Measurements from ENCODE around the gene CFAP46. TPM values are rescaled to one million over a fixed set of nuclear protein-coding genes. Genes with fewer than 3 reads are reported as not detected.

The CFAP46 gene
- total and polyA plus RNA-seq, 10 donors: 0.03 to 1.1 (median 0.12) TPM; not detected in 2

DNA sequence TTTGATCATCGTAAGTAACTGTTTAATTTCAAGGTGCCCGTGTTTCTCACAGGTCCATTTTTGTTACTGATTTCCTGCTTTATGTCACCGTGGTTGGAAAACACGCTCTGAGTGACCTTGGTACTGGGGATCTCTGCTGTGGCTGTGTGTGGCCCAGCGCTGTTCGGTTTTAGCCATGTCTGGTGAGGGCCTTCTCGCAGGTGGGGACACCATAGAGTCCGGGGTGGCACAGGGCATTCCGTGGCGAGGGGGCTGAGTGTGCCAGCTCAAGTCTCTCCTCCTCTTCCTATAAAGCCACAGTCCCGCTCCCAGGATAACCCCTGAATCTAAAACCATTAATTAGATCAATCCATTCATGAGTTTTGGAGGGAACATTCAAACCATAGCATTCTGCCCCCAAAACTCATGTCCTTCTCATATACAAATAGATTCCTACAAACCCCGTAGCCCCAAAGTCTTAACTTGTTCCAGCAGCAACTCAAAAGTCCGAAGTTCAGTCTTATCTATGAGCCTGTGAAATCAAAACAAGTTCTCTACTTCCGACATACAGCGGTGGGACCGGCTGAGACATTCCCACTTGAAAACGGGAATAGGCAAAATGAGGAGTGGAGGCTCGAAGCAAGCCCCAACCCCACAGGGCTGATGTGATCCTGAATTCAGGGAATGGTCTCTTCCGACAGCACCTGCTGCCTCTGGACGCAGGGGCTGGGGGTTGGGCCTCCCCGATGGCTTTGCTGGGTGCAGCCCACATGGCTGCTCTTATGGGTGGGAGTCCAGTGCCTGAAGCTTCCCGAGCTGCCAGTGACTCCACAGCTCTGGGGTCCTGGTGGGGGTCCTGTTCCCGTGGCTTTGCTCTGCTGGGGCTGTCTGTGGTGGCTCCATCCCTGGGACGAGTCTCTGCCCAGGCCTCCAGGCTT lies 101.4 kb downstream of the CFAP46 start:
- Histone ChIP-seq H3K27ac (no peak overlapping the region), H3K4me3 (no peak overlapping the region), H3K9me3 (peaks cover 7 to 33% (median 23%) of the 10 kb centered on the region in 8 donors), H3K27me3 (replicated peaks in 1 of 7) (peaks cover 0 to 51% (median 8%) of the 10 kb centered on the region in 7 donors), H3K36me3 (no peaks in the 10 kb centered on the region), H3K4me1 (peaks cover 3 to 12% (median 9%) of the 10 kb centered on the region in 6 donors)
- intact Hi-C loops (cut with DNase I; ENCODE audit: low total_unique reads): no loop called here
- WGBS, 5 donors: 82 to 91% (median 88%) methylated on average over 23 to 24 of the region's 24 CpGs
- TF ChIP-seq POLR2AphosphoS5 (IDR thresholded peaks at IDR 0.05) (no peak), POLR2A (IDR thresholded peaks at IDR 0.05) (no peak)
- TF ChIP-seq, protein P1, sequence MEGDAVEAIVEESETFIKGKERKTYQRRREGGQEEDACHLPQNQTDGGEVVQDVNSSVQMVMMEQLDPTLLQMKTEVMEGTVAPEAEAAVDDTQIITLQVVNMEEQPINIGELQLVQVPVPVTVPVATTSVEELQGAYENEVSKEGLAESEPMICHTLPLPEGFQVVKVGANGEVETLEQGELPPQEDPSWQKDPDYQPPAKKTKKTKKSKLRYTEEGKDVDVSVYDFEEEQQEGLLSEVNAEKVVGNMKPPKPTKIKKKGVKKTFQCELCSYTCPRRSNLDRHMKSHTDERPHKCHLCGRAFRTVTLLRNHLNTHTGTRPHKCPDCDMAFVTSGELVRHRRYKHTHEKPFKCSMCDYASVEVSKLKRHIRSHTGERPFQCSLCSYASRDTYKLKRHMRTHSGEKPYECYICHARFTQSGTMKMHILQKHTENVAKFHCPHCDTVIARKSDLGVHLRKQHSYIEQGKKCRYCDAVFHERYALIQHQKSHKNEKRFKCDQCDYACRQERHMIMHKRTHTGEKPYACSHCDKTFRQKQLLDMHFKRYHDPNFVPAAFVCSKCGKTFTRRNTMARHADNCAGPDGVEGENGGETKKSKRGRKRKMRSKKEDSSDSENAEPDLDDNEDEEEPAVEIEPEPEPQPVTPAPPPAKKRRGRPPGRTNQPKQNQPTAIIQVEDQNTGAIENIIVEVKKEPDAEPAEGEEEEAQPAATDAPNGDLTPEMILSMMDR (IDR thresholded peaks at IDR 0.05 in 8 of 11, conservative IDR thresholded peaks at IDR 0.05 in 3 of 11): no peak
- DNase-seq: peak; percentile 62

DNA sequence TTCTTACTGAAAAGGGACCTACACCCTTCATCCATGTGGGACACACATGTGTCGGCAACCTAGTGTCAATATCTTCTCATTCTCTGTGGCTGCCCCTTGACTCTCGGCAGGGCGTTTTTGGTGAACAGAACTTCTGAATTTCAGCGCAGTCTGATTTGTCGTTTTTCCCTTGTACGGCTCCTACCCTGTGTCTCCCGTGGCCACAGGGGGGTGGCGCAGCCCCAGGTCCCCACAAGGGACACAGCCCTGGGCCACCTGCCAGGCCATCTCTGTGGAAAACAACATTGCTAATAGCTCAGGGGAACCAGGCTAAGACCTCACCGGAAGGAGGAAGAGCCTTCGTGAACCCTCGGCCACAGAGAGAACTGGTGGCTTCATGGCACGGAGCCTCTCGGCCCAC lies 103.3 kb downstream of the CFAP46 start:
- TF ChIP-seq POLR2A (IDR thresholded peaks at IDR 0.05): no peak
- TF ChIP-seq, protein P1 (IDR thresholded peaks at IDR 0.05 in 8 of 11, conservative IDR thresholded peaks at IDR 0.05 in 3 of 11): no peak
- TF ChIP-seq POLR2AphosphoS5 (IDR thresholded peaks at IDR 0.05): no peak
- DNase-seq: peak; percentile 44
- WGBS, 5 donors: 84 to 90% (median 90%) methylated on average over 13 of the region's 13 CpGs
- no peaks in the 10 kb centered on the region for H3K36me3 ChIP-seq
- H3K4me3 ChIP-seq: no peak overlapping the region
- H3K4me1 ChIP-seq: peaks cover 3 to 12% (median 9%) of the 10 kb centered on the region in 6 donors
- peaks cover 0 to 55% (median 24%) of the 10 kb centered on the region in 7 donors for H3K27me3 ChIP-seq (replicated peaks in 1 of 7)
- H3K9me3 ChIP-seq: peaks cover 7 to 30% (median 23%) of the 10 kb centered on the region in 8 donors
- H3K27ac ChIP-seq: no peak overlapping the region
- intact Hi-C loops (cut with DNase I; ENCODE audit: low total_unique reads): no loop called here

DNA sequence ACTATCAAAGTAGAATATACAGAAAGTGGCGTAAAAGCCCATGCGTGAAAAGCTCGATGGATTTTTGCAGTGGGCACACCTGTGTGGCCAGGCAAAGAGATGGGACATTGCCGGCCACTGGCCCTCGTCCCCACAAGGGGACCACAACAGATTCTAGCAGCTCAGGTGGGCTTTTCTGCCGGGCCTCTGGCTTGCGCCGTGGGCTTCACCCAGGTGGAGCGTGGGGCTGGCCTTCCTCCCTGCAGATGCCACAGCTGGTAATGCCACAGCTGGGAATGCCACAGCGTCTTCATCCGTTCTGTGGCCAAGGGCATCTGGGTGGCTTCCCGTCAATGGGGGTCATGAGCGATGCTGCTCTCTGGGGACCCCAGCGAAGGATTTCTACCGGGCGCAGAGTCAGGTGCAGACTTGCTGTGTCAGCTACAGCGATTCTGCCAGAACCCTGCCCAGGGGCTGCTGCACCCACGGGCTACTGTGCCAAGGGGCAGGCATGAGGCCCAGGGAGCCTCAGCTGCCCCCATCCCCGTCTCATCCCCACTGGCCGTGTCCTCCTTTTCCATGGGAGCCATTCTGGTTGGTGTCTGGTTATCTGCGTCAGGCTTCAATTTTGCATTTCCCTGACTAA lies 103.9 kb downstream of the CFAP46 start:
- Histone ChIP-seq H3K4me3 (no peak overlapping the region), H3K27ac (no peak overlapping the region), H3K4me1 (peaks cover 3 to 12% (median 9%) of the 10 kb centered on the region in 6 donors), H3K36me3 (no peaks in the 10 kb centered on the region), H3K9me3 (peaks cover 7 to 28% (median 23%) of the 10 kb centered on the region in 8 donors), H3K27me3 (replicated peaks in 1 of 7) (peaks cover 0 to 61% (median 30%) of the 10 kb centered on the region in 7 donors)
- TF ChIP-seq POLR2AphosphoS5 (IDR thresholded peaks at IDR 0.05): no peak
- TF ChIP-seq, protein P1 (IDR thresholded peaks at IDR 0.05 in 8 of 11, conservative IDR thresholded peaks at IDR 0.05 in 3 of 11): no peak
- no peak for TF ChIP-seq POLR2A (IDR thresholded peaks at IDR 0.05)
- intact Hi-C loops (cut with DNase I; ENCODE audit: low total_unique reads): no loop called here
- 84 to 96% (median 89%) methylated on average over 16 to 21 of the region's 21 CpGs for WGBS, 5 donors
- DNase-seq: peak; percentile 73

DNA sequence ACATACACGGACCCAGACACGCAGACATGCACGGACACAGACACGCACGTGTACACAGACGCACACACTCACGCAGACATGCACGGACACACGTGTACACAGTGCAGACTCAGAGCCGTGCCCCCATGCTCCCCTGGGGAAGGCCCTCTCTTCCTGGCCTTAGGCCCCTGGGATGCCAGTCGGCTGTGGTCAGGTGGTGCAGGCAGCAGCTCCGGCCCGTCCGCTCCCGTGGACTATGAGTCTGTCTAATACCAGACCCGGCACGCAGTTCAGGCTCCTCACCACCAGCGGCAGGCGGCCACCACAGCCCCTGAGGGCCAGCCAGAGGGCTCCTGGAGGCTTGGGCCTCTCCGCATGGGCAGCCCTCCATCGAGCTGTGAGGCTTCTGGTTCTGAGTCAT lies 104.5 kb downstream of the CFAP46 start:
- TF ChIP-seq POLR2AphosphoS5 (IDR thresholded peaks at IDR 0.05) (no peak), POLR2A (IDR thresholded peaks at IDR 0.05) (no peak)
- TF ChIP-seq, protein P1 (IDR thresholded peaks at IDR 0.05 in 8 of 11, conservative IDR thresholded peaks at IDR 0.05 in 3 of 11): no peak
- Histone ChIP-seq H3K27ac (no peak overlapping the region), H3K4me1 (peaks cover 3 to 12% (median 9%) of the 10 kb centered on the region in 6 donors), H3K9me3 (peaks cover 6 to 22% (median 19%) of the 10 kb centered on the region in 8 donors), H3K36me3 (no peaks in the 10 kb centered on the region), H3K4me3 (no peak overlapping the region), H3K27me3 (replicated peaks in 1 of 7) (peaks cover 0 to 67% (median 35%) of the 10 kb centered on the region in 7 donors)
- DNase-seq: peak; percentile 67
- 79 to 92% (median 88%) methylated on average over 11 to 21 of the region's 21 CpGs for WGBS, 5 donors
- intact Hi-C loops (cut with DNase I; ENCODE audit: low total_unique reads): no loop called here

All from spleen (tissue), 11 donors.